HG02759 (cell line): ENCODE data around the gene HLA-DMA.

ENCODE experiments used
- ATAC-seq: cut with Tn5 transposase; IDR thresholded peaks from one replicate; pipeline ENCODE4 v1.9.1; 2021; ENCODE audit warnings: mild to moderate bottlenecking, moderate library complexity; ENCODE audit not compliant: unreplicated experiment

The HLA-DMA gene

DNA sequence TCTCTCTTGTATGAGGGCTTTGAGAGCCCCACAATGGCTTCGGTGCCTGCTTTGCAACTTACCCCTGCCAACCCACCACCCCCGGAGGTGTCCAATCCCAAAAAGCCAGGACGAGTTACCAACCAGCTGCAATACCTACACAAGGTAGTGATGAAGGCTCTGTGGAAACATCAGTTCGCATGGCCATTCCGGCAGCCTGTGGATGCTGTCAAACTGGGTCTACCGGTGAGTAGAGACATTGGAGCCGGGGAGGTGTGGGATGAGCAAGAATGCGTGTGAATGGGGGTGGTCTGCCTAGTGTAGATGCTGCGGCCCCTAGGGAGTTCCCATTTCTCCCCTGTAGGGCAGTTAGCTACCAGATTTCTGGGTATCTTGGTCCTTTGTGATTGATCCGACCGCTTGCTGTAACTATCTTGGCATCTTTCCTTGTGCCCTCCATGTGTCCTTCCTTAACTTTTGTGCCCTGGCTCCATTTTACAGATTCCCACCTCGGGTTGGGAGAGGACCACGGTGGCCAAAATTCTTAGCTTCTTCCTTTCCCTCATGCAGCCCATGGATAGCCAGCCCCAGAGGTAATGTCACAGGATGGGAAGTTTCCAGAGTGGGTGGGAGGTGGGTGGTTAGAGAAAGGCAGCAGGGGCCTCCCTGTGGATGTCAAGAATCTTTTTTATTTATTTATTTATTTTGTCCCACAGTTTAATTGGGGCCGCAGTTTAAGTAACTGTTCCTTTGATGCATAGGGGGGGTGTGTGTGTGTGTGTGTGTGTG is 21.8 kb upstream of the HLA-DMA start:
- no peak for ATAC-seq

DNA sequence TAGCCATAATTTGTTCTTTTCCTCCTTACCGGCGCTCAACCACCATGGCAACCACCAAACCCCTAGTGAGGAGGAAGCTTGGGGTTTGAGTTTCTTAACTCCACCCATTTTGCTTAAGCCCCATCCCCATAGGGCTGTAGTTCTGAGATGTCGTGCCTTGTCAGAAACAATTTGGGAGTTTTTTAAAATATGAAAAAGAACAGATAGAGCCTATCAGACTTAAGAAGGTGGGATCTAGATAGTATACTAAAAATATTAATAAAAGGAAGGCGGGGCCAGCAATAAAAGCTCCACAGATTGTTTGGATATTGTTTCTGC is 21.1 kb upstream of the HLA-DMA start:
- ATAC-seq: no peak

DNA sequence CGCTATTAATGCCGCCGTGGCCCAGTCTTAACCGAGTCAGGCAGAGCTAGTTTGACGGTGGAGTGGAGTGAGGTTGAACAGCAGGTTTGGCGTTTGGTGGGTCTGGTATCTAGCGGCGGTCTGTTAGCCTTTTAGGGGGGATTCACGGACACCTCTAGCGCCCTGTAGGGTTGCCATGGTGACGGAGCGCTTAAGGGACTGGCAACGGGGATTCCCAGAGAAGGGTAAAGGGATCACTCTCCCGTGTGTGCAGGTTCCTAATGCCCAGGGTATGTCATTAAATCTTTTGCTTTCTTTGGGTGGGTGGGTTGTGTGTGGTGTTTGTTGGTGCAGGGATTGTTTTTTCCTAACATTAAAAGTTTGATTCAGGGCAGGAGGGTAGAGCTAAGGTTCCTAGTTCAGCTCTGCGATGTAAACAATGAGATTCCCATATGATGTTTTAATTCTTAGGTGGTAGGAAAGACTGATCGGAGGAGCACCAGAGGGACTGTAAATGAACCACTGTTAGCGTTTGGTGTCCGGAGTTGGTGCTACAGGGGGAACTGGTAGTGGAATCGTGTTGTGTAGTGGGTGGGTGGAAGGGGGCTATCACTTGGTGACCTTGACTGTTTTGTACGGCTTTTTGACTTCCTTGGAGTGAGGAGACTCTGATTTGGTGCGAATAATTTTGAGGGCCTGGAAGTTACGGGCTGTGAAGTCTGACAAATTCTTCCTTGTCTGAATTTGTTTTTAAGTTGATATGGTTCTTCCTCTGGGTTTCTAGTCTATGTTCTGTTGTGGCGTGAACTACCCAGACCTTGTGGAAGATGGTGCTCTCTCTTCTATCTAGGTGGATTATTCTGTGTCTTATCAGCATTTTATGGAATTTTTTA is 20.5 kb upstream of the HLA-DMA start:
- ATAC-seq: no peak

DNA sequence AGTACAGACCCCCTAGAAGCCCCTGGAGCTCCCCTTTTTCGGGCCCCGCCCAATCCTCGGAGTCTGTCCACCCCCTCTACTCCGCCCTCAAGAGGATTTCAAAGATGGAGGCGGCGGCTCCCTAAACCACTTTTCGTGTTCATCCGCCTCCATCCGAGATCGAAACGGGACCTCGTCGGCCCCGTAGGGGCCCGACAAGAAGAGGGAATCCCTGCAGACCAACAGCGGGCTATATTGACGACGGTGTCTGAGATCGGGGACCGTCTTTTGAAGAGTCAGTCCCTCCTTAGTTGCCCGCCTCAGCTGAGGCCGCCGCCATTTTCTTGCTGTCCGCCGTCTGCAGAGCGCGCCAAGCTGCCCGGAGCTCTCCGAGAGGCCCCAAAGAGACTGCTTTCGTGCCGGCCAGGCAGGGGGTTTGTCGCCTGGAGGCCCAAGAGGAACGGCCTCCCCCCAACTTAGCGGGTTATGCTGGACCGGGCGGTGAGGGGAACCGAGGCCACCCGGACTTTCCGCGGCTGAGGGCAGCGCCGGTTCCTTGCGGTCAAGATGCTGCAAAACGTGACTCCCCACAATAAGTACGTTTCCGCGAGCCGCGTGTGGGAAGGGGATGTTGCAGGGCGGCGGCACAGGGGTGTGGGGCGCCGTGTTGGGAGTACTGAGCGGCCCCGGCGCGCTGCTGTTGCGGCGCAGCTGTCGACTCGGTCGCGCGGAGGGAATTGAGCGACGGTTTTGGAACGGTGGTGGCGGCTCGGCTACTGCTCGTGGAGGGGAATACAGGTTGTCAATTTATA is 19.7 kb upstream of the HLA-DMA start:
- no peak for ATAC-seq

DNA sequence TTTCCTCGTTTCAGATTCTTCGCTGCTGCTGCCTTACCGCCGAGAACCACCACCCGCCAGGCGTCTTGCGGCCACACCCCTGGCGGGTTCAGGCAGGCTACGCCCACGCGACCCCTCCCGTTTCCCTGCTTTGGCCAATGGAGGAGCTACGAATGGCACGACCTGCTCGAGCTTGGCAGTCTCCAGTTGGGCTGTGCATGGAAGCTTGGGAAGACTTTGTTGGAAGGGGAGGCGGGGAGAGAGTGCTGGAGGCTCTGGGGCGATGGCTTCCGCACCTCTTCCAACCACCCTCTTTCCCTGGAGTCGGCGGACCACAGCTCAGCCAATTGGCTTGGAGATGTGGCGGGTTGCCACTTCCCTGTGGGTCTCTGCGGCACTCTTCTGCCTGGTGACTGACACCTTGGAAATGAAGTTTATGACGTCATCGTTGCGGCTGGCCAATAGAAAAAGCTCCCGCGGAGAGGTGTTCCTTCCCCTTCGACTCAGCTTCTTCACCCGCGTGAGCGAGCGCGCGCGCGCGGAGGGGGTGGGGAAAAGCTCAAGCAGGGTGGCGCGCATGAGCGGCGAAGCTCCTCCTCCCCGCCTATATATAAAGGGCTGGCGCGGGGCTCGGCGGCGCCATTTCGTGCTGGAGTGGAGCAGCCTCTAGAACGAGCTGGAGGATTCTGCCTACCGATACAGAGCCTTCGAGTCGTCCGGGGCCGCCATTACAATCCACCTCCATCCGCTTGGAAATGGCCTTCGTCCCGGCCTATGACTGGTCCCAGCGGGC is 18.9 kb upstream of the HLA-DMA start:
- peak; percentile 44 for ATAC-seq

DNA sequence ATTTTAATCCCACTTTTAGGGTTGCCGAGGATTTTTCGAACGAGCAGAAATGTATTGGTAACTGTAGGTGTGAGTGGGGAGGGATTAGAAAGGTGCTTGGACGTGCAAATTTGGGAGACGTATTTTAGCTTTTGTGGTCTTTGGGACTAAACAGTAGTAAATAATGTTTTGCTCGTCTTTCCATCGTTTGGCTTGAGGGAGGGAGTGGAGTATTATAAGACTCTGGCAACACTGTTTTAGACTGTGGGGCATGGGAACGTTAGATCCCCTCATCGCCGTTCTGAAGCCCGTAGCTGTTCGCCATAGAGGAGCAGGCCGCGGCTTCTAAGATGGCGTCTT is 18.3 kb upstream of the HLA-DMA start:
- no peak for ATAC-seq

DNA sequence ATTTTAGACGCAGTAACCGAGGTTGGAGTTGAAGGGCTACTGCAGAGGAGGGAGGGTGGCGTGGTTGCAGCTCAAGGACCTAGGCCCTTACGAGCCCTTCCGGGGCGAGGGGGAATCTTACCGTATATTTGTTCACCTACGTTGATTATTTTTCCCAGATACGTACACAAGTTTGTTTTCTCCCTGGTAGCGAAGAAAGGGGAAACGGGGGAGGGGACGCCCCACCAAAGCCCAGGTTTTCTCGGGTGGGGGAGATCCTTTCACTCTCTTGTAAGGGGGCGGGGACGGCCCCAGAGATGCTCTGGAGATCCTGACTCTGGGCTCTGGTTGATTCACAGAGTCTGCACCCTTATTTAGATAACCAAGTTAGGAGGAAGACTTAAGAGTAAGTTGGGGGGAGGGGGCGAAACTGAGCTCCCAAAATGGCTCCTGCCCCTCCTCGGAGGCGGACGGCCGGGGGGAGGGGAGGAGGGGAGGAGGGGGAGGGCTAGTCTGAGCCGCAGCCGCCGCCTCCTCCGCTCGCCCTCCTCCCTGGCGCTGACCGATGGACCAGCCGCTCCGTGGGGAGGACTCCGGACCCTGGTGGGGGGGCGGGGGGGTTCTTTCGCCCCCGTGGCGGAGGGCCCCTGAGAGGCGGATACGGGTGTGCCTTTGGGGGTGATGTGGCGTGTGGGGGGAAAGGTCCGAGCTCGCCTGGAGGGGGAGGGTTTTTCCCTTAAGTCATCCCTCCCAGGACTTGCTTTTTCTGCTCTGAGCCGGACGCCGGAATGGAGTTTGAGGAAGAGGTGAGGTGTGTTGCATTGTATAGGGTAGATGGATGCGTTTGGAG is 17.7 kb upstream of the HLA-DMA start:
- no peak for ATAC-seq

DNA sequence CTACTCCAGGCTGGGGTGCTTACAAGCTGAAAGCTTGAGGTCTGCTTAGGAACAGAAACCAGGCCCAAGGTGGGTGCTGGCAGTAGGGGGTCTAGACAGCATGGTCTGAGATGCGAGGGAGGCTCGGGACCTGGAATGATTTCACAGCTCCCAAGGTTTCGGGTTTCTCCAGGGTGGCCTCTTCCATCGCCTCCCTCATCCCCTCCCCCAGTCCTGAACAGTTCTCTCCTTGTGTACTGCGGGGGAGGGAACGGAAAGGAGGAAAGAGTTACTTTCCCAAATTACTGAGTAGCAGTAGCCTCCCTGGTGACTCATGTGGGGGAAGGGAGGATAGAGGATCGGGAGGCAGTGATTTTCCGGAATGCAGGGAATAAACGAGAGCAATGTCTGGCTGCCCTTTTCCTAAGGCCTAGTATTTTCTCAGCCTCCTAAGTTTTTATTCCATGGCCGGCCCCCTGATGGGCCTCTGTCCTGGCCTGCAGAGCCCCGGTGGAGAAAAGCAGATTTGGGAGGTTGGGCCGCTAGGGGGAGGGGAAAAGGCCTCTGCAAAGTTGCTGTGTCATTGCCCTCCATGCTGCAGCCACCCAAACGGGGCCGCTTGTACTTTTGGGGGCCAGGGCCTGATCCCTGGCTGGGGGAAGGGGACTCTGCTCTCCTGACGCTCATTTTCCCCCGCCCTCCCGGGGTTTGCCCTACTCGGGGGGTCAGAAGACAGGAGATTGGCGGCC is 17.0 kb upstream of the HLA-DMA start:
- no peak for ATAC-seq

DNA sequence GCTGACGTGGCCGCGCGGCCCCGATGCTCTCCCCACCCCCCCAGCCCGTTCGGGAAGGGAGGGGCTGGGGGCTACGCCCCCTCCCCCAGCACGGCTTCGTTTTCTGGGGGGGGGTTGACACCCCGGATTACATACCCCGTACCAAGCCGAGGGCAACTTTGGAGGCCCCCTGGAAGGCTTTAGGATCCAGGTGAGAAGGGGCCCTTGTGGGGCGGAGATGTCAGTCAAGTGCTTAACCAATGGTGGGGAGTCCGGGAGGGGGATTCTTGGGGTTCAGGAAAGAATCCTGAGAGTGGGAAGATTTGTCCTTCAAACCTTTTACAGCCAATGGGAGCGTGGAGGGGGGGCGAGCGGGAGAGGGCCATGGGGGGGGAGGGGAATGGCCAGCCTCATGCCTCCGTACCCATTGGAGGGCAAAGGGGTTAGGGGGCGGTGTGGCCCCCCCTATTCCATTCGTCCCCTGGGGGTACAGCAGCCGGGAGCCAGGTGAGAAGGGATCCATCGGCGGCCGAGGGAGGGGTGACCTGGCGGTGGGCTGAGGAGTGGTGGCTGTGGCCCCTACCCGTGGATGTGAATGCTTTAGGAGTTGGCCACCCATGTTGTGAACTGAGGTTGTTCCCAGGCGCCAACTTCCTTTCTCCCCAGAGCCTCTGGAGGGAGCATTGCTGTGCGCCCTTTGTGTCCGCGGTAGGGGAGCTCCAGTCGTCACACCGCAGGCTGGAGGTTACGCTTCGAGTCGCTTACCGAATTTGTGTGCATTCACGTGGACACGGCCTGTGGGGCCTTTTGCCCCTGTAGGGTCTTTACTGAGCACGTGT is 16.2 kb upstream of the HLA-DMA start:
- ATAC-seq: peak; percentile 10

DNA sequence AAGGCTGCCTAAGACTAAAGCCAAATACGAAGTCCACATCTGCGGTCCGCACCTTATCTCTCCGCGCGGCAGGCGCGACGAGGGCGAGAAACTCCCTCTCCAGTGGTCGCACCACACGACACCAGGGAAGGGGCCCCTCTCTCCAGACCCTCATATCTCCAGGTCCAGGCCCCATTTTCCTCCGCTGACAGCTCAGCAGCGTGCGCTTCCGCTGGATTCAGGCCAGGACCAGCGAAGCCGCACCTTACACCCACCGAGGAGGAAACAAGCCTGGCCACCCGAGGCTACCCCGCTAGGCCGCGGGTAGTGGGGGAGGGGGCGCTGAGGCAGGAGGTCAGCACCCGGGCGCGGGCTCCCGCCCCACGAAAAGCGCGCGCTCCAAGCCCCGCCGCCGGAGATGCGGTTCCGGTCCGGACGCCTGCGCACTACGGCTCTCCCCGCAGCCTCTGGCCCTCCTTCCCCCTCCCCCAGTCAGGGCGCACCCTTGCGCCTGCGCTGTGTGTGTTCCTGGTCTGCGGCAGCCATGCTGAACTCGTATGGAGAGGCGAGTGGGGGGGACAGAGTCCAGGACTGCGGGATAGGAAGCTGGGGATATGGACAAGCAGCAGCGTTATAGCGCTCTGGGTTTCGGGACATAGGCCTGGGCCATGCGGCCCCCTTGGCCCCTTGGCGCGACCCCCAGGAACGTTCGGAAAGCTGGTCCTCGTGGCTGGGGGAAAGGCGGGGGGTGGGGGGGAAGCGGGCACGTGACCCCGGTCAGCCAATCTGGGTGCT is 15.4 kb upstream of the HLA-DMA start, which contains the start of gene BRD2:
BRD2 (plus strand) TSS at position 502 of the 774 bp plus-strand sequence. CDS start 4,305 bp downstream, outside the sequence.
- ATAC-seq: peak; percentile 34

DNA sequence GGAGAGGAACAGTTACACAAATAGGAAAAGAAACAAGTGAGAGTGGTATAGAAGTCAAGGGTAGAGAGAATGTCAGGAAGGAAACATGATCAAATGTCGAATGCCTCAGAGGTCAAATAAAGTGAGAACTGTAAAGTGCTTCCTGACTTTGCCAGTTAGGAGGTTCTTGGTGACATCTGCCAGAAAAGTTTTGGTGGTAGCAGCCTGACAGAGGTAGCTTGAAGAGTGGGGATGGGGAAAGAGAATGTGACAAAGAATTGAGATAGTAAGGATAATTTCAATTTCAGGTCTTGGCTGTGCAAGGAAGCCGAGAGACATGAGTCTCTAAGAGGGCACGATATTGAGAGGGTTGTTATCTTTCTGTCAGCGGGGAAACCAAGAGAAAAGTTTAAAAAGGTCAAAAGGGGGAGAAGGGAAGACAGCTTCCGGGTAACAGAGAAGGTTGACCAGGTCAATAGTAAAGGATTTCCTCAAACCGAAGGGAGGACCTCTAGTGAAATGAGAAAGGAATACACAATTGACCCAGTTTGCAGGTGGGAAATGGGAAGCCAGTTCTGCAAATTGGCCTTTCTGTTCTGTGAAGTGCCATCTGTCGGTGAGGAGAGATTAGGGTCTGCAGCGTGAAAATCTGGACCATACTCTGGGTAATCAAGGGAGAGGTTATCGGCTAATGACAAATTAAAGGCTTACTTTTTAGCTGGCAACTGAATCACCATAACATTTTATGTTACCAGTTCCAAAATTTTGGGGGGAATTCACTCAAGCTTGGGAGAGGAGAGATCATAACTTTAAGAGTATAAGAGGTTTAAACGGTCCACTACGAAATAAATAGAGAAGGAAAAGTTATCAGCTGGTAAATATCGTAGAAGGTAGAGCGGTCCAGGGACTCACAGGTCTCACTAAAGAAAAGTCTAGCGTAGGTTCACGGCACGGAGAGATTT is 14.5 kb upstream of the HLA-DMA start:
- ATAC-seq: no peak

DNA sequence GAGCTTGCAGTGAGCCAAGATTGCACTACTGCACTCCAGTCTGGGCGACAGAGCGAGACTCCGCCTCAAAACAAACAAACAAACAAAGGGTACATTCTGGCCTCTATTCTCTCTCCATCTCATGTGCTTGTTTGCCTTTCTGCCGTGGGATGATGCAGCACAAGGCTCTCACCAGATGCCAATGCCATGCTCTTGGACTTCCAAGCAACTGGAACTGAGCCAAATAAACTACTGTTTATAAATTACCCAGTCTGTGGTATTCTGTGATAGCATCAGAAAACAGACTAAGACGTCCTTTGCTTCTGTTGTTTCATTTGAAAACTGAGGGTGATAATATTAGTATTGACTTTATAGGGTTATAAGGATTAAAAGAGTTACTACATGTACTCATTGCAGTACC is 11.9 kb upstream of the HLA-DMA start:
- ATAC-seq: no peak

DNA sequence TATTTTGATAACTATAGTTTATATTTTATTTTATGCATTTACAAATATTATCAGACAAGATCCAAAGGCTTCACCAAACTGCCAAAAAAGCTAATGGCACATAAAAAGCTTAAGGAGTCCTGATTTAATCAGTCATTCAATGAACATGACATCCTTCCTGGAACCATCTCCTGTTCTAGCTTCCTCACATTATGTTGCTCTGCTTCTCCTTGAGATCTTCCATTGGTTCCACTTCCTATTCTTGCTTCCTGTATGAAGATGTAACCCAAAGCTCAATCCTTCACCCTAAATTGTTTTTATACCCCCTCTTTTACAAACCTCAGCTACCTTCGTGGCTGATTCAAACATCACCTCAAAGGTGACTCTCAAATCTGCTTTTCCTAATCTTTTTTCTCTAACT is 11.0 kb upstream of the HLA-DMA start:
- ATAC-seq: no peak

DNA sequence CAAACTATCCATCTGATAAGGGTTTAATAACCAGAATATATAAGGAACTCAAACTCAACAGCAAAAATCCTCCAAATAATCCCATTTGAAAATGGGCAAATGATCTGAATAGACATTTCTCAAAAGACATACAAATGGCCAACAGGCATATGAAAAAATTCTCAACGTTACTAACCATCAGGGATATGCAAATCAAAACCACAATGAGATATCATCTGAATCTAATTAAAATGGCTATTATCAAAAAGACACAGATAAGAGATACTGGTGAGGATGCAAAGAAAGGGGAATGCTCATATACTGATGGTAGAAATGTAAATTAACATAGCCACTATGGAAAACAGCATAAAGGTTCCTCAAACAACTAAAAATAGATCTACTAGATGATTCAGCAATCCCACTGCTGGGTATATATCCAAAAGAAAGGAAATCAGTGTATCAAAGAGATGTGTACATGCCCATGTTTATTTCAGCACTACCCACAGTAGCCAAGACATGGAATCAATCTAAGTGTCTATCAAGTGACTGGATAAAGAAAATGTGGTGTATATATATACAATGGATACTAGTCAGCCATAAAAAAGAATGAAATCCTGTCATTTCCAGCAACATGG is 9.4 kb upstream of the HLA-DMA start:
- no peak for ATAC-seq

DNA sequence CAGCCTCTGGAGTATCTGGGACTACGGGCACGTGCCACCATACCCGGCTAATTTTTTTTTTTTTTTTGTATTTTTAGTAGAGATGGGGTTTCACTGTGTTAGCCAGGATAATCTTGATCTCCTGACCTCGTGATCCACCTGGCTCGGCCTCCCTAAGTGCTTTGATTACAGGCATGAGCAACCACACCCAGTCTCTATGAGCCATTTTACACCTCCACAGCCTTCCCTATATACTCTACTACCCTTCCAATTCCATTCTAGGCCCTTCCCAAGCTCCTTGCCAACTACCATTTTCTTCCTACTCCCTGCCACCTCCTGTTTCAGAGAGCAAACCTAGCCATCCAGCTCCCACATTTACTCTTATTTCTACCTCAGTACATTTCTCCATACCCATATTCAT is 7.7 kb upstream of the HLA-DMA start:
- ATAC-seq: no peak

DNA sequence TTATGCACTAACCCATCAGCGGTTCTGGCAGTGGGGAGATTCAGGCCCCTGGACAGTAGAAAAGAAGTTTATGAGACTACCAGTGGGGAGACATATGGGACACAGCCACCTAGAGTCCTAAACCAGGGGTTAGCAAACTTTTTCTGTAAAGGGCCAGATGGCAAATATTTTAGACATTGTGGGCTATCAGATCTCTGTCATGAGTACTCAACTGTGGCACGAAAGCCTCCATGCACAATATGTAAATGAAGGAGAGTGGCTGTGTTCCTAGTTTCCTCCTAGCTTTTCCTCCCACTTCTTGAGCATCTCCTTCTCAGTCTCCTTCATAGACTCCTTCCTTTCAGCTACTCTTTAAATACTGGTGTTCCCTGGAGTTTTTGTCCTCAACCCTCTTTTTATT is 3.3 kb upstream of the HLA-DMA start:
- no peak for ATAC-seq
